ENCODE data around the gene ATG9B. TPM values are rescaled to one million over a fixed set of nuclear protein-coding genes. Genes with fewer than 3 reads are reported as not detected.
A peak's percentile ranks its signal among the peaks of the same experiment; 100 is the strongest.

ATG9B gene
- total and polyA plus RNA-seq, 9 of the 15 experiments (the other 6 are each of a cell fraction or from before 2014, with no cell fraction given), result 0.29 to 8.0 (median 2.1) TPM

- TF ChIP-seq CTCFL (IDR thresholded peaks at IDR 0.05; ENCODE audit: borderline replicate concordance, insufficient read depth, low read depth, low read length, poor library complexity, severe bottlenecking) (no peak), MAX (CRISPR knock-in tag; IDR thresholded peaks at IDR 0.05) (peak; percentile 21; the same call in 1 of the 2 replicates), NFXL1 (CRISPR knock-in tag; IDR thresholded peaks at IDR 0.05) (no peak), FOXK2 (conservative IDR thresholded peaks at IDR 0.05 in 1 of 2, IDR thresholded peaks at IDR 0.05 in 1 of 2; ENCODE audit: low read depth in 2 of 2) (no peak), POLR2AphosphoS5 (IDR thresholded peaks at IDR 0.05; ENCODE audit: control insufficient read depth, insufficient read depth, low read depth, low read length) (no peak), ZNF79 (CRISPR knock-in tag; IDR thresholded peaks at IDR 0.05; ENCODE audit: low read depth) (peak; percentile 34; the same call in 1 of the 2 replicates), E2F4 (CRISPR knock-in tag; IDR thresholded peaks at IDR 0.05; ENCODE audit: low read depth) (no peak), HMGXB4 (CRISPR knock-in tag; IDR thresholded peaks at IDR 0.05) (no peak), ETV1 (tag; conservative IDR thresholded peaks at IDR 0.05; ENCODE audit: low read depth) (0 out of 2 replicates have a peak, but pooled peaks have one; percentile 9), BCLAF1 (IDR thresholded peaks at IDR 0.05; ENCODE audit: borderline replicate concordance in 1 of 2, control insufficient read depth in 1 of 2, low read depth in 2 of 2, low read length in 1 of 2) (no peak), ZNF584 (CRISPR knock-in tag; IDR thresholded peaks at IDR 0.05; ENCODE audit: low read depth) (0 out of 2 replicates have a peak, but pooled peaks have one; percentile 13), SMARCE1 (IDR thresholded peaks at IDR 0.05) (no peak), SMAD3 (CRISPR knock-in tag; conservative IDR thresholded peaks at IDR 0.05) (0 out of 2 replicates have a peak, but pooled peaks have one; percentile 61), ZNF197 (CRISPR knock-in tag; IDR thresholded peaks at IDR 0.05; ENCODE audit: low read depth) (peak; percentile 43; the same call in 1 of the 2 replicates), ARID3B (CRISPR knock-in tag; IDR thresholded peaks at IDR 0.05; ENCODE audit: borderline replicate concordance) (0 out of 2 replicates have a peak, but pooled peaks have one; percentile 85)
These were observed 55.4 kb downstream of the ATG9B start (continued) for GRCh38 chr7:150968734-150969372.
